CD8-positive, alpha-beta memory T cell (primary cell): ENCODE results near the gene PCDHGB1. TPM values are rescaled to one million over a fixed set of nuclear protein-coding genes. Genes with fewer than 3 reads are reported as not detected.
A peak's percentile ranks its signal among the peaks of the same experiment; 100 is the strongest.

Source experiments
- CTCF ChIA-PET: fragments of 350-600 bp; sonication (Branson Sonifier 250); formaldehyde crosslinking; loops from one replicate; lab custom pipeline; 2021; ENCODE audit warnings: antibody characterized with exemption; lab: Charles Lee
- POLR2A ChIA-PET: fragments of 350-600 bp; sonication (Branson Sonifier 250); formaldehyde crosslinking; loops from one replicate; lab custom pipeline; 2021; ENCODE audit warnings: antibody characterized with exemption; lab: Charles Lee
- DNase-seq, 5 donors: peaks; one replicate each; pipeline versions ENCODE4 v3.0.0 to v3.0.0-alpha.2; 2020 to 2022; ENCODE audit warnings: mixed read lengths in 1 of 5
- H3K27ac ChIP-seq: one replicate; pipeline ENCODE4 v1.7.0; 2013; ENCODE audit warnings: low read depth, mild to moderate bottlenecking, low read length, moderate library complexity
- H3K27me3 ChIP-seq: 2 replicates; pipeline ENCODE4 v1.7.0; 2013; ENCODE audit warnings: low read length, mild to moderate bottlenecking; ENCODE audit not compliant: insufficient read depth, poor library complexity, severe bottlenecking
- H3K36me3 ChIP-seq: 2 replicates; pipeline ENCODE4 v1.7.0; 2013; ENCODE audit warnings: mild to moderate bottlenecking, low read length, moderate library complexity; ENCODE audit not compliant: insufficient read depth
- H3K4me1 ChIP-seq: 2 replicates; pipeline ENCODE4 v1.7.0; 2013; ENCODE audit warnings: mild to moderate bottlenecking, low read length, moderate library complexity; ENCODE audit not compliant: insufficient read depth
- H3K4me3 ChIP-seq: 2 replicates; pipeline ENCODE4 v1.7.0; 2013; ENCODE audit warnings: mild to moderate bottlenecking, low read length
- H3K9me3 ChIP-seq: 2 replicates; pipeline ENCODE4 v1.7.0; 2013; ENCODE audit warnings: mild to moderate bottlenecking, low read length
- H3K27ac Mint-ChIP-seq, 8 donors: one replicate each; pipeline ENCODE4 v1.8.0; 2020 to 2021; ENCODE audit warnings: mixed read lengths in 8 of 8, mild to moderate bottlenecking in 6 of 8, inconsistent platforms in 3 of 8, moderate library complexity in 3 of 8
- H3K27me3 Mint-ChIP-seq, 2 donors: one replicate each; pipeline ENCODE4 v1.8.0; 2020 to 2021; ENCODE audit warnings: mixed read lengths in 2 of 2, mild to moderate bottlenecking in 1 of 2, moderate library complexity in 1 of 2
- H3K36me3 Mint-ChIP-seq, 3 donors: one replicate each; pipeline ENCODE4 v1.8.0; 2020 to 2021; ENCODE audit warnings: mixed read lengths in 3 of 3, inconsistent platforms in 1 of 3, mild to moderate bottlenecking in 1 of 3
- H3K4me1 Mint-ChIP-seq, 3 donors: one replicate each; pipeline ENCODE4 v1.8.0; 2020 to 2021; ENCODE audit warnings: mixed read lengths in 3 of 3, inconsistent platforms in 1 of 3, mild to moderate bottlenecking in 1 of 3
- H3K4me3 Mint-ChIP-seq, 7 donors: one replicate each; pipeline ENCODE4 v1.8.0; 2020 to 2021; ENCODE audit warnings: mixed read lengths in 7 of 7, mild to moderate bottlenecking in 6 of 7, moderate library complexity in 4 of 7, inconsistent platforms in 2 of 7
- H3K9me3 Mint-ChIP-seq, 5 donors: one replicate each; pipeline ENCODE4 v1.8.0; 2020 to 2022; ENCODE audit warnings: mixed read lengths in 5 of 5, mild to moderate bottlenecking in 3 of 5, moderate library complexity in 2 of 5, inconsistent platforms in 1 of 5
- polyA plus RNA-seq: library from polyadenylated mRNA; unstranded; fragments of 300-500 nt; fragmentation: Illumina TruSeq; gene quantifications from one replicate; pipeline ENCODE4 v1.2.3, GENCODE V29; 2021
- total RNA-seq, 2 experiments: library from RNA; stranded (reverse); gene quantifications; one replicate each; pipeline ENCODE4 v1.2.3, GENCODE V29; 2021

The PCDHGB1 gene
- total and polyA plus RNA-seq, 3 experiments from 2014 or later, result not detected

DNA sequence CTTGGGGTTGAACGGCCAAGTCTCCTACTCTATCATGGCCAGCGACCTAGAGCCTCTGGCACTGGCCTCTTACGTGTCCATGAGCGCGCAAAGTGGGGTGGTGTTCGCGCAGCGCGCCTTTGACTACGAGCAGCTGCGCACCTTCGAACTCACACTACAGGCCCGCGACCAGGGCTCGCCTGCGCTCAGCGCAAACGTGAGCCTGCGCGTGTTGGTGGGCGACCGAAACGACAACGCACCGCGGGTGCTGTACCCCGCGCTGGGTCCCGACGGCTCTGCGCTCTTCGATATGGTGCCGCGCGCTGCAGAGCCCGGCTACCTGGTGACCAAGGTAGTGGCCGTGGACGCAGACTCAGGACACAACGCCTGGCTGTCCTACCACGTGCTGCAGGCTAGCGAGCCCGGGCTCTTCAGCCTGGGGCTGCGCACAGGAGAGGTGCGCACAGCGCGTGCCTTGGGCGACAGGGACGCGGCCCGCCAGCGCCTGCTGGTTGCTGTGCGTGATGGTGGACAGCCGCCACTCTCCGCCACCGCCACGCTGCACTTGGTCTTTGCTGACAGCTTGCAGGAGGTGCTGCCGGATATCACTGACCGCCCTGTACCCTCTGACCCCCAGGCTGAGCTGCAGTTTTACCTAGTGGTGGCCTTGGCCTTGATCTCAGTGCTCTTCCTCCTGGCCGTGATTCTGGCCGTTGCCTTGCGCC is 49.8 kb downstream of the PCDHGB1 start:
- peaks cover 18% of the 10 kb centered on the region for H3K27me3 ChIP-seq
- peaks cover 14 to 56% (median 53%) of the 10 kb centered on the region in 5 donors for H3K9me3 Mint-ChIP-seq
- ChIA-PET CTCF (no interaction called here), POLR2A (no interaction called here)
- peaks cover 57 to 62% of the 10 kb centered on the region in 2 donors for H3K27me3 Mint-ChIP-seq
- no peaks in the 10 kb centered on the region for H3K4me1 ChIP-seq
- no peak for DNase-seq
- no peaks in the 10 kb centered on the region for H3K36me3 ChIP-seq
- no peak overlapping the region for H3K27ac ChIP-seq
- no peaks in the 10 kb centered on the region for H3K9me3 ChIP-seq
- peaks cover 0 to 5% (median 3%) of the 10 kb centered on the region in 3 donors for H3K36me3 Mint-ChIP-seq
- H3K4me1 Mint-ChIP-seq, result no peaks in the 10 kb centered on the region
- no peak overlapping the region for H3K4me3 ChIP-seq
- H3K4me3 Mint-ChIP-seq, result peak overlapping the region in 1 of 7 donors; percentile 54
- no peak overlapping the region for H3K27ac Mint-ChIP-seq

Other genes with a start within 250 kb of the PCDHGB1 start
Only the 30 nearest of the 37 such genes appear.
- gene PCDHB9, start 162.9 kb upstream of the PCDHGB1 start, total RNA-seq, result not detected
- gene PCDHB9, start 162.9 kb upstream of the PCDHGB1 start, polyA plus RNA-seq, result not detected
- gene PCDHB10, start 157.7 kb upstream of the PCDHGB1 start, total RNA-seq, result not detected
- gene PCDHB10, start 157.7 kb upstream of the PCDHGB1 start, polyA plus RNA-seq, result not detected
- gene PCDHB11, start 150.5 kb upstream of the PCDHGB1 start, total RNA-seq, result not detected
- not detected for gene PCDHB11, start 150.5 kb upstream of the PCDHGB1 start, polyA plus RNA-seq
- gene PCDHB12, start 141.4 kb upstream of the PCDHGB1 start, total RNA-seq, result not detected
- gene PCDHB12, start 141.4 kb upstream of the PCDHGB1 start, polyA plus RNA-seq, result not detected
- under 1 TPM in 1 of 2 experiments, not detected in 1; 0.04 TPM for gene PCDHB13, start 136.2 kb upstream of the PCDHGB1 start, total RNA-seq
- gene PCDHB13, start 136.2 kb upstream of the PCDHGB1 start, polyA plus RNA-seq, result not detected
- under 1 TPM in 1 of 2 experiments, not detected in 1; 0.09 TPM for gene PCDHB14, start 126.8 kb upstream of the PCDHGB1 start, total RNA-seq
- gene PCDHB14, start 126.8 kb upstream of the PCDHGB1 start, polyA plus RNA-seq, result not detected
- not detected for gene PCDHB15, start 104.7 kb upstream of the PCDHGB1 start, total RNA-seq
- gene PCDHB15, start 104.7 kb upstream of the PCDHGB1 start, polyA plus RNA-seq, result not detected
- under 1 TPM; 0.31 to 0.35 TPM for gene SLC25A2, start 46.0 kb upstream of the PCDHGB1 start, total RNA-seq
- gene SLC25A2, start 46.0 kb upstream of the PCDHGB1 start, polyA plus RNA-seq, result not detected
- 10 to 100 TPM; 70.9 to 72.2 TPM for gene TAF7, start 29.3 kb upstream of the PCDHGB1 start, total RNA-seq
- 196 TPM for gene TAF7, start 29.3 kb upstream of the PCDHGB1 start, polyA plus RNA-seq
- gene PCDHGA1, start 19.6 kb upstream of the PCDHGB1 start, total RNA-seq, result under 1 TPM; 0.07 to 0.09 TPM
- gene PCDHGA1, start 19.6 kb upstream of the PCDHGB1 start, polyA plus RNA-seq, result not detected
- under 1 TPM in 1 of 2 experiments, not detected in 1; 0.07 TPM for gene PCDHGA2, start 11.3 kb upstream of the PCDHGB1 start, total RNA-seq
- gene PCDHGA2, start 11.3 kb upstream of the PCDHGB1 start, polyA plus RNA-seq, result not detected
- not detected for gene PCDHGA3, start 6.3 kb upstream of the PCDHGB1 start, total RNA-seq
- gene PCDHGA3, start 6.3 kb upstream of the PCDHGB1 start, polyA plus RNA-seq, result not detected
- gene PCDHGA4, start 4.9 kb downstream of the PCDHGB1 start, total RNA-seq, result under 1 TPM; 0.09 to 0.16 TPM
- not detected for gene PCDHGA4, start 4.9 kb downstream of the PCDHGB1 start, polyA plus RNA-seq
- gene PCDHGB2, start 9.9 kb downstream of the PCDHGB1 start, total RNA-seq, result under 1 TPM; 0.33 to 0.40 TPM
- gene PCDHGB2, start 9.9 kb downstream of the PCDHGB1 start, polyA plus RNA-seq, result 0.09 TPM
- under 1 TPM; 0.09 to 0.11 TPM for gene PCDHGA5, start 14.1 kb downstream of the PCDHGB1 start, total RNA-seq
- gene PCDHGA5, start 14.1 kb downstream of the PCDHGB1 start, polyA plus RNA-seq, result not detected
- under 1 TPM; 0.18 to 0.28 TPM for gene PCDHGB3, start 20.1 kb downstream of the PCDHGB1 start, total RNA-seq
- not detected for gene PCDHGB3, start 20.1 kb downstream of the PCDHGB1 start, polyA plus RNA-seq
- under 1 TPM; 0.15 to 0.22 TPM for gene PCDHGA6, start 23.8 kb downstream of the PCDHGB1 start, total RNA-seq
- 0.06 TPM for gene PCDHGA6, start 23.8 kb downstream of the PCDHGB1 start, polyA plus RNA-seq
- gene PCDHGA7, start 32.6 kb downstream of the PCDHGB1 start, total RNA-seq, result under 1 TPM in 1 of 2 experiments, not detected in 1; 0.09 TPM
- not detected for gene PCDHGA7, start 32.6 kb downstream of the PCDHGB1 start, polyA plus RNA-seq
- under 1 TPM in 1 of 2 experiments, not detected in 1; 0.13 TPM for gene PCDHGB4, start 37.6 kb downstream of the PCDHGB1 start, total RNA-seq
- gene PCDHGB4, start 37.6 kb downstream of the PCDHGB1 start, polyA plus RNA-seq, result 0.08 TPM
- under 1 TPM in 1 of 2 experiments, not detected in 1; 0.04 TPM for gene PCDHGA8, start 42.5 kb downstream of the PCDHGB1 start, total RNA-seq
- gene PCDHGA8, start 42.5 kb downstream of the PCDHGB1 start, polyA plus RNA-seq, result not detected
- gene PCDHGB5, start 47.8 kb downstream of the PCDHGB1 start, total RNA-seq, result under 1 TPM; 0.22 to 0.27 TPM
- 0.14 TPM for gene PCDHGB5, start 47.8 kb downstream of the PCDHGB1 start, polyA plus RNA-seq
- gene PCDHGA9, start 52.7 kb downstream of the PCDHGB1 start, total RNA-seq, result under 1 TPM in 1 of 2 experiments, not detected in 1; 0.09 TPM
- gene PCDHGA9, start 52.7 kb downstream of the PCDHGB1 start, polyA plus RNA-seq, result not detected
- gene PCDHGB6, start 57.9 kb downstream of the PCDHGB1 start, total RNA-seq, result under 1 TPM; 0.11 to 0.13 TPM
- gene PCDHGB6, start 57.9 kb downstream of the PCDHGB1 start, polyA plus RNA-seq, result 0.25 TPM
- under 1 TPM; 0.16 to 0.20 TPM for gene PCDHGA10, start 62.9 kb downstream of the PCDHGB1 start, total RNA-seq
- 0.07 TPM for gene PCDHGA10, start 62.9 kb downstream of the PCDHGB1 start, polyA plus RNA-seq
- gene PCDHGB7, start 67.6 kb downstream of the PCDHGB1 start, total RNA-seq, result under 1 TPM in 1 of 2 experiments, not detected in 1; 0.11 TPM
- gene PCDHGB7, start 67.6 kb downstream of the PCDHGB1 start, polyA plus RNA-seq, result not detected
- gene PCDHGA11, start 71.0 kb downstream of the PCDHGB1 start, total RNA-seq, result under 1 TPM in 1 of 2 experiments, not detected in 1; 0.13 TPM
- gene PCDHGA11, start 71.0 kb downstream of the PCDHGB1 start, polyA plus RNA-seq, result 0.09 TPM
- gene PCDHGA12, start 80.4 kb downstream of the PCDHGB1 start, total RNA-seq, result under 1 TPM in 1 of 2 experiments, not detected in 1; 0.09 TPM
- not detected for gene PCDHGA12, start 80.4 kb downstream of the PCDHGB1 start, polyA plus RNA-seq
- under 1 TPM; 0.11 to 0.15 TPM for gene PCDHGC3, start 125.9 kb downstream of the PCDHGB1 start, total RNA-seq
- gene PCDHGC3, start 125.9 kb downstream of the PCDHGB1 start, polyA plus RNA-seq, result not detected
- not detected for gene PCDHGC4, start 134.9 kb downstream of the PCDHGB1 start, total RNA-seq
- gene PCDHGC4, start 134.9 kb downstream of the PCDHGB1 start, polyA plus RNA-seq, result not detected
- gene PCDHGC5, start 139.0 kb downstream of the PCDHGB1 start, total RNA-seq, result not detected
- gene PCDHGC5, start 139.0 kb downstream of the PCDHGB1 start, polyA plus RNA-seq, result not detected